Omental fat pad (tissue), 4 donors: ENCODE data around the gene TCP1. TPM values are rescaled to one million over a fixed set of nuclear protein-coding genes. Genes with fewer than 3 reads are reported as not detected.
"Not testable (repeated sequence)": the region's sequence is repeated elsewhere in the genome, so short reads cannot be mapped to it uniquely, and the experiment has no call there.

Source experiments
- ATAC-seq: fragments of 150-250 bp; one replicate; pipeline ENCODE4 v1.9.1; 2016; ENCODE audit warnings: mild to moderate bottlenecking, moderate library complexity; ENCODE audit not compliant: low FRiP score
- DNase-seq: peaks from one replicate; pipeline ENCODE4 v3.0.0-alpha.2; 2019; ENCODE audit warnings: low spot score
- CTCF ChIP-seq, 3 donors: fragments of 450-650 bp; IDR thresholded peaks; one replicate each; pipeline ENCODE4 v1.5.1; 2016 to 2017; ENCODE audit warnings: antibody characterized with exemption in 3 of 3, mild to moderate bottlenecking in 3 of 3, moderate library complexity in 2 of 3
- total RNA-seq, 4 donors: library from RNA; depleted of rRNA; stranded (reverse); fragments of >200 nt; gene quantifications; one replicate each; pipeline ENCODE4 v1.1.0, GENCODE V29; 2016

The TCP1 gene
- total RNA-seq, 4 donors from 2014 or later: 146 to 248 (median 192) TPM

GRCh38 chr6:159832946-159833345, 43.5 kb upstream of the TCP1 start:
- no peak for TF ChIP-seq CTCF (IDR thresholded peaks at IDR 0.05)
- no peak for ATAC-seq
- DNase-seq: no peak

GRCh38 chr6:159831373-159831679, 41.9 kb upstream of the TCP1 start:
- TF ChIP-seq CTCF (IDR thresholded peaks at IDR 0.05): no peak
- ATAC-seq (no peak), DNase-seq (no peak)

- DNase-seq (no peak), ATAC-seq (no peak)
- TF ChIP-seq CTCF (IDR thresholded peaks at IDR 0.05): no peak
Measured at GRCh38 chr6:159830501-159831372, 41.3 kb upstream of the TCP1 start.

- no peak for DNase-seq
- TF ChIP-seq CTCF (IDR thresholded peaks at IDR 0.05): no peak
- no peak for ATAC-seq
Measured at GRCh38 chr6:159829526-159829925, 40.1 kb upstream of the TCP1 start.

GRCh38 chr6:159828074-159828473, 38.7 kb upstream of the TCP1 start:
- no peak for DNase-seq
- no peak for TF ChIP-seq CTCF (IDR thresholded peaks at IDR 0.05)
- ATAC-seq: peak; percentile 52

- DNase-seq (no peak), ATAC-seq (no peak)
- TF ChIP-seq CTCF (IDR thresholded peaks at IDR 0.05): no peak
Measured at GRCh38 chr6:159826968-159827647, 37.7 kb upstream of the TCP1 start.

- DNase-seq: no peak
- TF ChIP-seq CTCF (IDR thresholded peaks at IDR 0.05): no peak
- ATAC-seq: no peak
Measured at GRCh38 chr6:159826004-159826403, 36.6 kb upstream of the TCP1 start.

GRCh38 chr6:159824690-159825089, 35.3 kb upstream of the TCP1 start:
- not testable (repeated sequence) for DNase-seq, ATAC-seq
